ENCODE results near the gene FARS2.

DNA sequence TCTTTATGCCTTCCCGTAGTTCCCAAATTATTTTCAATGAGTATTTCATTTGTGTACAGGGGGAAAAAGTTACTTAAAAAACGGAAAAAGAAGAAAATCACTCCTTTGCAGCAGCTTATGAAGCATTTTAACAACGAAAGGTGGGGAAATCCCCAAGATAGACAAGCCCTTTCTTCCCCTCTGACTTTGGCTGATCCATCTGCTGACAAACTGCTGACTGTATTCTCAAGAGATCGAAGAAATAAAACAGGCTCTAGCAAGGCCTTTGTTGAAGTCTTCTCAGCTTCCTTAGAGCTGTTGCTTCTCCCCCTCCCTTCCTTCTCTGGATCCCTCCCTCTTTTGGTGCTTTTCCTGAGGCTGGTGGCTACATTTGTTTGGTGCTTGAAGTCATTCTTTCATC lies 420.2 kb downstream of the FARS2 start:
- TF ChIP-seq, protein P1, sequence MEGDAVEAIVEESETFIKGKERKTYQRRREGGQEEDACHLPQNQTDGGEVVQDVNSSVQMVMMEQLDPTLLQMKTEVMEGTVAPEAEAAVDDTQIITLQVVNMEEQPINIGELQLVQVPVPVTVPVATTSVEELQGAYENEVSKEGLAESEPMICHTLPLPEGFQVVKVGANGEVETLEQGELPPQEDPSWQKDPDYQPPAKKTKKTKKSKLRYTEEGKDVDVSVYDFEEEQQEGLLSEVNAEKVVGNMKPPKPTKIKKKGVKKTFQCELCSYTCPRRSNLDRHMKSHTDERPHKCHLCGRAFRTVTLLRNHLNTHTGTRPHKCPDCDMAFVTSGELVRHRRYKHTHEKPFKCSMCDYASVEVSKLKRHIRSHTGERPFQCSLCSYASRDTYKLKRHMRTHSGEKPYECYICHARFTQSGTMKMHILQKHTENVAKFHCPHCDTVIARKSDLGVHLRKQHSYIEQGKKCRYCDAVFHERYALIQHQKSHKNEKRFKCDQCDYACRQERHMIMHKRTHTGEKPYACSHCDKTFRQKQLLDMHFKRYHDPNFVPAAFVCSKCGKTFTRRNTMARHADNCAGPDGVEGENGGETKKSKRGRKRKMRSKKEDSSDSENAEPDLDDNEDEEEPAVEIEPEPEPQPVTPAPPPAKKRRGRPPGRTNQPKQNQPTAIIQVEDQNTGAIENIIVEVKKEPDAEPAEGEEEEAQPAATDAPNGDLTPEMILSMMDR (IDR thresholded peaks at IDR 0.05): no peak
- TF ChIP-seq POLR2A (IDR thresholded peaks at IDR 0.05): no peak
